SKM-1 treated with dmso at 0.1 percent for 144 hours (cell line): ENCODE data around the gene SEMA3B.
A peak's percentile ranks its signal among the peaks of the same experiment; 100 is the strongest.
"Not testable (repeated sequence)": the region's sequence is repeated elsewhere in the genome, so short reads cannot be mapped to it uniquely, and the experiment has no call there.

Experiments used
- DNase-seq: peaks from one replicate; lab custom pipeline; 2025; ENCODE audit not compliant: unreplicated experiment; lab: John Stamatoyannopoulos, UW

The SEMA3B gene

DNA sequence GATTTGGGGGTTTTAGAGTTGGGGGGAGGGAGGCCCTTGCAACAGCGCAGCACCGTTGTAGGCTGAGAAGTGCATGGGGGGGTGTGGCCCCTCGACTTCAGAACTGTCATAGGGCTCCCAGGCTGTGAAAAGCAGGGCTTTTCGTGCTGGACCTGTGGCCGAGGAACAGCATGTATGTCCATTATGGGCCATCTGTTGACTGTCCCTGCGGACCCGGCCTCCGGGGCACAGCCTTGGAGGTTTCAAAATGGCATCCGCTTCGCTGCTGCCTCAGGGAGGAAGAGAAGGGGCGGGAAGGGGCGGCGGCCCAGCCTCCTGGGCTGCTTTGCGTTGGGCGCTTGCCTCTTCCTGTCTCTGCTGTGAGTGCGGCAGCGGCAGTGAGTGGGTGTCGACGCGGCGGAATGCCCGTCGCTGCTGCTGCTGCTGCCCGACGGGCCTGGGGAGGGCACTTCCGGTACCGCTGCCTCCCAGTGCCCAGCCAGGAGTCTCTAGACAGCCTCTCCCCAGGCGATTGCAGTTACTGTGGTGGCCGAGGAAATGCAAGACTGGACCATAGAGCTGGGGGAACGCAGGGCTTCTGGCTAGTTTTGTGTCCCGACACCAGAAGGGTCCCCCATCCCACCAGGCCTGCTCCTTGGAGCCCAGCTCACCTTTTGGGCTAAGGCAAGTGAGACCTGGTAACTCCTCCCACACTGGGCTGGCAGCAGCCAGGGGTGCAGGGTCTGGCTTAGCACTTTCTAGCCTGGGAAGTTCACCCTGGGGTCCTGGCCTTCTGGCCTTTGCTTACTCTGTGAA, 31.0 kb upstream of the SEMA3B start:
- DNase-seq, result peak; percentile 79

DNA sequence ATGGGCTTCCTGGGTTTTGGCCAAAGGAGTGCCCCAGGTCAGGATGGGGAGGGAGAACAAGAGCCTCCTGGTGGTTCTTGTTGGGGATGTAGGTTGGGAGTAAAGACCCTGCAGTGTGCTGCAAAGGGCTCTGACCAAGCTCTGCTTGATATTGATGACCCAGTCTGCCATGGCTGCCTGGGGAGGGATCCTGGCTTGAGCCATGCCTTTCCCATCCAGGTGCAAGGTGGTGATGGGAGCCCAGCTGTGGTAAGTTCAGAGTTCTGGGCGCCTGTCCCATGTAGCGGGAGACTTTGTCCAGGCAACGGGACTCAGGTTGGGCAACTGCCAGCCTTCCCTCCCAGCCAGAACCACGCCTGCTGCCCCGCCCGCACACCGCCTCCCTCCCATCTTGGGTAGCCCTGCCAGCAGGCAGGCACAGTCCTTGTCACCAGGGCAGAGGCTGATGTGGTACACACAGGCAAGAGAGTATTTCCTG, 30.4 kb upstream of the SEMA3B start:
- no peak for DNase-seq

- no peak for DNase-seq
Observed at GRCh38 chr3:50239649-50240048, 29.3 kb upstream of the SEMA3B start.

GRCh38 chr3:50241163-50241562, 27.8 kb upstream of the SEMA3B start:
- no peak for DNase-seq

DNA sequence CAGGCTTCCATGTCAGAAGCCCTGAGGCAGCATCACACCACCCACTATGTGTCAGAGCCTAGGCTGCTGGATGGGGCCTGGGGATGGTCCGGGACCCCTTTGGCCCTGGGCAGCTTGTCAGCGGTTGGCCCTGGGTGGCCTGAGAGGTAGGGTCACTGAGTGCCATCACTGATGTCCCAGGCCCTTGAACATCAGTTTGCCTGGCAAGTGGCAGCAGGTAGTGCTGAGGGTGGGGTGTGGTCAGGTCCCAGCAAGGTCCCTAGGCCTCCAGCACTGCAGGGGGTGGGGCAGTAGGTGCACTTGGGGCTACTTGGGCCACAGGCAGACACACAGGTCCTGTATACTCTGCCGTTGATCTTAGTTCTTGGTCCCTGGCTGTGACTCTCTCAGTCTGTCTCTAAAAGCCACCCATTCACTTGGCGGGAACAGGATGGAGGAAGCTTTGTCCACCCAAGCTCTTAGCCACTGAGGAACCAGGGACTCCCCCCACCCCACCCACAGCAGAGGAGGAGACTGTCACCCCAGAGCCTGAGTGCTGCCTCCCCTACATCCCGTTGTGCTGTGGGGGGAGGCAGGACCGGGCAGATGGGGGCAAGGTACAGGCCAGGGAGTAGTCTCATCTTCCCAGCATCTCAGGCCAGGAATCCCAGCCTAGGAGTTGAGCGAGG, 27.1 kb upstream of the SEMA3B start:
- no peak for DNase-seq

DNA sequence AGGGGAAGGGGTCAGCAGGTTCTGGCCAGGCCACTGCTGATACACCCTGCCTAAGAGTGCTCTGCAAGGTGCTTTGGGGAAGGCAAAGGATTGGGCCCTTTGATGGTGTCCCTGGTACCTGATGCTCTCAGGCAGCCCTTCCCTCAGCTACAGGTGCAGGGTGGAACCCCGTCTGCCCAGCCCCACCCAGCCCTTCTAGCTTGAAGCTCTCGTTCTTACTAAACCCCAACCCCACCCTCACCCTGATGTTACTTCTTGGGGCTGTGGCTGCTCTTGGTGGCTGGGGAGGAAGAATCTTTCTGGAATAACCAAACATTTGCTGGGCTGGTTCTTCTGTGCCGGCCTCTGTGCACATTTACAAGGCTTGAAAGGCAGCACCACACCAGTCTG, 26.6 kb upstream of the SEMA3B start:
- DNase-seq, result no peak

DNA sequence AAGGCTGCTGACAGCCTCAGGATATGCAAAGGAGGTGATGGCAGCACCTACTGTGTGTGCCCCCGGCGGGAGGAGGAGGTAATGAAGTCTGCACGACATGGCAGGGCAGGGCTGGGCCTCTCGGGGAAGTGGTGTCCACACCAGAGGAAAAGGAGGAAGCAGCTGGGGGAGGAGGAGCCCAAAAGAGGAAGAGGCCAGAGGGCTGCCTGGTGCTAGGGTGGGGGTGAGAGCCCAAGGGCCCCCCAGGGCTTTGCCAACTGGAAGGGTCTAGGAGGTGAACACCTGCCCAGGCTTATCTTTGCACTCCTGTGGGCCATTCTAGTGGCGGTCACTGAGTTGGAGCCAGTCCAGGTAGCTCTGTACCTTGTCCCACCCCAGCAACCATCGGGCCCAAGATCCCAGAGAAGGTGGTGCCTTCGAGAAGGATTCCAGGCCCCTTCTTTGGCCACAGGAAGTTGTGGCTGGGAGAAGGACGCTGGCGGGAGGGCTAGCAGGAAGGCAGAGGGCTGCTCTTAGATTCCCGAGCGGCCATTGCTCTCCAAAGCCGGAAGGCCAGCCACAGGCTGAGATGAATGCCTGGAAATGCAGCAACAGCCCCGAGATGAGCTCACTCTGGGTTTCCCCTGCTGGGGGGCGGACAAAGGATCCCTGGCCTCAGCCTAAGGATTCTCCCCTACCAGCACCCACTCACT, 25.9 kb upstream of the SEMA3B start:
- DNase-seq, result peak; percentile 96

DNA sequence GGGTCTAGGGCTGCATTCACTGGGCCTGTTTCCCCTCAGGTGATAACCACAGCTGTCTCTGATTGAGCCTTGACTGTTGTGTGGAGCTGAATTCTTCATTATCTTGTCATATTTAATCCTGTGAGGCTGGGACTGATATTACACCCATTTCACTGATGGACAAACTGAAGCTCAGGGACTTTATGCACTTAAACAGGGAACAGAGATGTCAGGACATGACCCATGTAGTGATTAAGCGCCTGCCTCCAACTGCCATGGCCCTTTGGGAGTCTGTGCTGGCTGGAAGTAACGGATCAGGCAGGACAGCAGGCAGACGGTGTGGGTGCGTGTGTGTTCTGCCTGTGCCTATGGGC, 25.4 kb upstream of the SEMA3B start:
- no peak for DNase-seq

DNA sequence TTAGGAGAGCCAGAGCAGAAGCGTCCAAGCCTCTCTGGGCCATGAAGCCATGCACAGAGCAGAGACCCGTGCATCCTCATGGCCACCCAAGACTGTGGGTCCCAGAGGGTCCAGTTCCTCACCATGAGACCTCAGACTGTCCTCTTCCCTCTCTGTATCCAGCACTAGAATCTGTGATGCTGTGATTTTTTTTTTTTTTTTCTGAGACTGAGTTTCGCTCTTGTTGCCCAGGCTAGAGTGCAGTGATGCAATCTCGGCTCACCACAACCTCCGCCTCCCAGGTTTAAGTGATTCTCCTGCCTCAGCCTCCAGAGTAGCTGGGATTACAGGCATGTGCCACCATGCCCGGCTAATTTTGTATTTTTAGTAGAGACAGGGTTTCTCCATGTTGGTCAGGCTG, 24.1 kb upstream of the SEMA3B start:
- DNase-seq, result not testable (repeated sequence)

DNA sequence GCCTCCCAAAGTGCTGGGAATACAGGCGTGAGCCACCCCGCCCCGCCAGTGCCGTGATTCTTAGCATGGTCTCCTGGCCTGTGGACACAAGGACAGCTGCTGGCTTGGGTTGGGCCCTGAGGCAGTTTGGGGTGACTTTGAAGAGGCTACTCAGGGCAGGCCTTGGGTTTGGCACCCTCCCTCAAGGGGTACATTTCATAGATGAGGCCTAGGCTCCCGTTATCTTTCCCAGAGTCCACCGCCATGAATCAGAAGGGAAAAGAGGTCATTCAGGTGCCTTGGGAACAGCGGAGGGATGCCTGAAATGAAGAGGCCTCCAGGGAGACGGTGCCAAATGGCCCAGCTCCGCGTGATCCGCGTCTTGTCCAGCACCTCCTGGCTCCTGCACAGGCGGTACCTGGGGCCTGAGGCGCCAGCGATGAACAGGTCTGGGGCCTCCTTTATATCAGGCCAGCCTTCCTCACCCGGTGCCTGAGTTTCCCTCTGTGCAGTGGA, 23.6 kb upstream of the SEMA3B start:
- DNase-seq, result no peak

- peak; percentile 62 for DNase-seq
Observed at GRCh38 chr3:50245831-50246516, 23.0 kb upstream of the SEMA3B start.

DNA sequence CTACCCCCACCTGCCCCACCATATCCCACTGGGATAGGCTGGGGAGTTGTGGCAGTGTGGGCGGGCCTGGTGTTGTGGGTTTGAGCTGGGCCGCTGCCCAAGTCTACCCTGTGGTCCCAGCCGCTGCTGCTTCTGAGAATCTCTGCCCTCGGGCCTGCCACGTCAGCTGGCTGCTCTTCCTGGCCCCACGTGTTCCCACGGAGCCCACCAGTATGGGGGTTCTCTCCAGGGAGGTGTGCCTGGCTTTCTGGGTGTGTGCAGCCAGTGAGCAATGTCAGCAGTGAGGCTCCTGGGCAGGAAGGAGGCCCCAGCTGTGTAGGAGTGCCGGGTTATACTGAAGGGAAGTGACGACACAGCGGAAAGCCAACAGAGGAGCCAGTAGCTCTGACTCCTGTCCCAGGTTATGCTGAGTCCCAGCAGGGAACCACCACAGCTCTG, 22.4 kb upstream of the SEMA3B start:
- peak; percentile 81 for DNase-seq

DNA sequence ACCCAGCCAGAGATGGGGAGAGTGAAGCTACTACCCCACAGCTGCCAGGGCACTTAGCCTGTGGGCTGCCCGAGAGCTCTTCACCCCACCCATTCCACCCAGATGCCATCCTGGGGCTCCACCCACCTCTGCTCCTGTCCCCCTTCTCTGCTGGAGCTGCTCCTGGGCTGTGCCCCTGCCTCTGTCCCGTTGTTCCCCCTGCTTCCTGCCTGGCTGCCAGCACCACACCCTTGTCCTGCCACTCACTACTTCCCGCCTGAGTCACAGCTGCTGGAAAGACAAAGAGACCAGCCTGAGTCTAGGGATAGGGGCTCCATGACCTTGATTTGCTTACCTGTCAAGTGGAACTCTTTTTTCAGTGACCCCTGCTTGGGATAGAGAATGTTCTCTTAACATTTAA, 20.6 kb upstream of the SEMA3B start:
- DNase-seq, result no peak

GRCh38 chr3:50249457-50249856, 19.5 kb upstream of the SEMA3B start:
- DNase-seq, result no peak

DNA sequence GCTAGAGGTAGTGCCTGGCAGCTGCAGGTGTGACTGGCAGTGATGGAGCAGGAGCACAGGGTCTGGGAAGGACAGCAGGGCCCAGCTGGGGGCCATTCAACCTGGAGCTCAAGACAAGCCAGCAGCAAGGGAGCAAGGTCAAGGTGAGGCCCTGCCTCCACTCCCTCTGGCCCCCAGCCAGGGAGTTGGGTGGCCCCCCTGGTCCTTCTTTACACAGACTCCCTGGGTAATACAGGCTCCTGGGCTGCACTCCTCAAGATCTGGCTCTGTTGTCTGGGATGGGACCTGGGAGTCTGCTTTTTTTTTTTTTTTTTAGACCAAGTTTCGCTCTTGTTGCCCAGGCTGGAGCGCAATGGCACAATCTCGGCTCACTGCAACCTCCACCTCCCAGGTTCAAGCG, 18.4 kb upstream of the SEMA3B start:
- no peak for DNase-seq

DNA sequence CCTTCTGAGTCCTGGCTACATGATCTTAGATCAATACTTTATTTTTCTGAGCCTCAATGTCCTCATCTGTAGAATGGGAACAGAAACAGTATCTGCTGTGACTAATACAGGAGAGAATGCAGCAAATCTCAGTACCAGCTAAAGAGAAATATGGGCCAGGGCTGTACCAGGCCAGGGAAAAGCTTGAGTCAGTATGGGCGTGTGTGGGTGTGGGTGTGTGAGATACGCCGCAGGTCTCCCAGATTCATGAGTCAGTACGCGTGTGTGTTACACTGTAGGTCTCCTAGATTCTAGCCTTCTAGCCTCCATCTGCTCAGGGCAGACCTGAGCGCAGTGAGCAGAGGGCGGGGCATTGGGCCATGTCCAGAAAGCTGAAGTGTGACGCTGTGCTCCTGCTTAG, 17.7 kb upstream of the SEMA3B start:
- no peak for DNase-seq

- DNase-seq, result peak; percentile 58
Observed at GRCh38 chr3:50254577-50255250, 14.2 kb upstream of the SEMA3B start.

- DNase-seq, result no peak
Observed at GRCh38 chr3:50255251-50255615, 13.7 kb upstream of the SEMA3B start.

DNA sequence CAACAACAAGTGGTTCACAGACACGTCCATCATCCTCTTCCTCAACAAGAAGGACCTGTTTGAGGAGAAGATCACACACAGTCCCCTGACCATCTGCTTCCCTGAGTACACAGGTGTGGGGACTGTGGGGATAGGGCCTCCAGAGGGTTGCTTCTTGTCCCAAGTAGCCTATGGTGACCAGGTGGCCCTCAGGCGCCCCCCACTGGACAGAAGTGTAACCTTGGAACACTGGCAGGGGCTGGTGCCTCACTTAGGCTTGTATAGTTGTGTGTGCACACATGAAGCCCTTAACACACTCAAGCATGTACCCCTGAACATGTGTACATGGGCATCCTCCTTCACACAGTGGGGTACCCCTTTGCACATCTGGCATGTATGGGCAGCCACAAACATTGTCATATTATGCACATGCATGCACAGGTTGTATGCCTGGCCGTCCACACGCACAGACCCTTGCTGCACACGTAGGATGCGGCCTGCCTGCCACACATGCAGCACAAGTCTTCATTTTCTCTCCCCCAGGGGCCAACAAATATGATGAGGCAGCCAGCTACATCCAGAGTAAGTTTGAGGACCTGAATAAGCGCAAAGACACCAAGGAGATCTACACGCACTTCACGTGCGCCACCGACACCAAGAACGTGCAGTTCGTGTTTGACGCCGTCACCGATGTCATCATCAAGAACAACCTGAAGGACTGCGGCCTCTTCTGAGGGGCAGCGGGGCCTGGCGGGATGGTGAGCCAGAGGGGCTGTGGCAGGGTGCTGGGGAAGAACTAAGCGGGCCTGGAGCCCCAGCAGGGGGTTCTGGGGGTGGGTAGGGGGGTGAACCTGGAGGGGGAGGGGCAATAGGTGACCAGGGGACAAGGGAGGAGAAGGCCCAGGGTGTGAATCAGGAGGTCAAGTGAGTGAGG, 11.7 kb upstream of the SEMA3B start:
- DNase-seq, result peak; percentile 25
